Body of pancreas (tissue), 4 donors: Measurements from ENCODE around the gene REV3L.

Experiments used
- CTCF ChIP-seq, 7 experiments: fragments of 450-650 bp in 4 of 7; fragments of 200-600 bp in 3 of 7; sonication (generic) in 3 of 7; IDR thresholded peaks; one replicate each; pipeline ENCODE4 v1.5.1; 2016 to 2019; ENCODE audit warnings: antibody characterized with exemption in 7 of 7
- POLR2A ChIP-seq, 3 donors: fragments of 450-650 bp; IDR thresholded peaks; one replicate each; pipeline ENCODE4 v1.6.1; 2016; ENCODE audit warnings: antibody characterized with exemption in 3 of 3, mild to moderate bottlenecking in 2 of 3

GRCh38 chr6:111403388-111403787 lies 79.6 kb downstream of the REV3L start:
- TF ChIP-seq CTCF (IDR thresholded peaks at IDR 0.05) = no peak
- no peak for TF ChIP-seq POLR2A (IDR thresholded peaks at IDR 0.05)
